Testis (tissue), 3 donors: ENCODE results near the gene C2CD3. TPM values are rescaled to one million over a fixed set of nuclear protein-coding genes. Genes with fewer than 3 reads are reported as not detected.

Source experiments
- DNase-seq: peaks from one replicate; pipeline ENCODE4 v3.0.0-alpha.2; 2019
- H3K27ac ChIP-seq, 2 donors: fragments of 200-600 bp; sonication (generic); one replicate each; pipeline ENCODE4 v1.5.1; 2019
- H3K27me3 ChIP-seq: fragments of 200-600 bp; sonication (generic); one replicate; pipeline ENCODE4 v1.5.1; 2019
- H3K36me3 ChIP-seq: fragments of 200-600 bp; sonication (generic); one replicate; pipeline ENCODE4 v1.5.1; 2017; ENCODE audit warnings: low read depth; ENCODE audit errors: missing control alignments
- H3K4me1 ChIP-seq: fragments of 200-600 bp; sonication (generic); one replicate; pipeline ENCODE4 v1.5.1; 2019
- H3K4me3 ChIP-seq, 2 donors: fragments of 200-600 bp; sonication (generic); one replicate each; pipeline ENCODE4 v1.5.1; 2017 to 2019
- H3K9me3 ChIP-seq: fragments of 200-600 bp; sonication (generic); one replicate; pipeline ENCODE4 v1.5.1; 2017
- CTCF ChIP-seq, 3 experiments: fragments of 450-650 bp in 2 of 3; fragments of 200-600 bp in 1 of 3; sonication (generic) in 1 of 3; IDR thresholded peaks; one replicate each; pipeline ENCODE4 v1.5.1; 2016 to 2019; ENCODE audit warnings: antibody characterized with exemption in 3 of 3, mild to moderate bottlenecking in 2 of 3, moderate library complexity in 1 of 3
- POLR2A ChIP-seq: fragments of 450-650 bp; IDR thresholded peaks from one replicate; pipeline ENCODE4 v1.6.1; 2017; ENCODE audit warnings: antibody characterized with exemption, mild to moderate bottlenecking, moderate library complexity
- WGBS, 2 donors: methylation state at CpG; one replicate each; pipeline ENCODE4 v1.1.5; 2018; 5-methylcytosine and 5-hydroxymethylcytosine counted together
- intact Hi-C: fragments of 100-400 bp; cut with DNase I; formaldehyde crosslinking; loops from one replicate; pipeline ENCODE4 v1.15.1; 2023; ENCODE audit warnings: low total_unique reads
- polyA plus RNA-seq: library from polyadenylated mRNA; stranded (reverse); fragments of 350-450 nt; fragmentation: Illumina TruSeq; extraction: RNeasy Lipid Tissue Mini Kit (QIAGEN cat#74804); gene quantifications from one replicate; pipeline ENCODE4 v1.2.3, GENCODE V29; 2014; ENCODE audit warnings: low read depth, low replicate concordance; ENCODE audit not compliant: insufficient read depth
- total RNA-seq, 2 donors: library from RNA; depleted of rRNA; stranded (reverse); fragments of >200 nt; gene quantifications; one replicate each; pipeline ENCODE4 v1.2.3, GENCODE V29; 2016

Gene C2CD3
- total and polyA plus RNA-seq, 3 donors from 2014 or later = 56.1 to 89.4 (median 59.0) TPM

- intact Hi-C loops = no loop called here
- no peaks in the 10 kb centered on the region for H3K27me3 ChIP-seq
- H3K4me3 ChIP-seq = no peak overlapping the region
- no peak for TF ChIP-seq POLR2A
- no peak for TF ChIP-seq CTCF (IDR thresholded peaks at IDR 0.05)
- no peak overlapping the region for H3K27ac ChIP-seq
- H3K9me3 ChIP-seq = no peaks in the 10 kb centered on the region
- no peaks in the 10 kb centered on the region for H3K36me3 ChIP-seq
- no peaks in the 10 kb centered on the region for H3K4me1 ChIP-seq
- DNase-seq = no peak
Observed at GRCh38 chr11:74208507-74208906, 37.7 kb upstream of the C2CD3 start.

GRCh38 chr11:74206746-74207145 lies 35.9 kb upstream of the C2CD3 start:
- intact Hi-C loops = no loop called here

GRCh38 chr11:74205181-74205580 lies 34.4 kb upstream of the C2CD3 start:
- H3K27me3 ChIP-seq = no peaks in the 10 kb centered on the region
- H3K9me3 ChIP-seq = no peaks in the 10 kb centered on the region
- TF ChIP-seq POLR2A = no peak
- TF ChIP-seq CTCF (IDR thresholded peaks at IDR 0.05) = no peak
- DNase-seq = no peak
- H3K4me1 ChIP-seq = no peaks in the 10 kb centered on the region
- WGBS, 2 donors = 92 to 95% methylated on average over 1 of the region's 1 CpG
- no peaks in the 10 kb centered on the region for H3K36me3 ChIP-seq
- H3K27ac ChIP-seq = no peak overlapping the region
- intact Hi-C loops = no loop called here
- no peak overlapping the region for H3K4me3 ChIP-seq

More at GRCh38 chr11:74206746-74207145, 35.9 kb upstream of the C2CD3 start:
- no peaks in the 10 kb centered on the region for H3K36me3 ChIP-seq
- no peaks in the 10 kb centered on the region for H3K4me1 ChIP-seq
- WGBS, 2 donors = 88 to 97% methylated on average over 1 of the region's 1 CpG
- DNase-seq = no peak
- H3K9me3 ChIP-seq = no peaks in the 10 kb centered on the region
- no peak overlapping the region for H3K4me3 ChIP-seq
- no peak for TF ChIP-seq POLR2A
- no peak for TF ChIP-seq CTCF (IDR thresholded peaks at IDR 0.05)
- H3K27me3 ChIP-seq = no peaks in the 10 kb centered on the region
- H3K27ac ChIP-seq = no peak overlapping the region

- intact Hi-C loops = no loop called here
- Histone ChIP-seq H3K9me3 (no peaks in the 10 kb centered on the region), H3K27ac (no peak overlapping the region), H3K36me3 (no peaks in the 10 kb centered on the region), H3K4me1 (no peaks in the 10 kb centered on the region), H3K27me3 (no peaks in the 10 kb centered on the region), H3K4me3 (no peak overlapping the region)
- no peak for DNase-seq
- TF ChIP-seq POLR2A = no peak
- no peak for TF ChIP-seq CTCF (IDR thresholded peaks at IDR 0.05)
- 91 to 93% methylated on average over 1 of the region's 1 CpG for WGBS, 2 donors
Observed at GRCh38 chr11:74204701-74205100, 33.9 kb upstream of the C2CD3 start.

- Histone ChIP-seq H3K27me3 (no peaks in the 10 kb centered on the region), H3K27ac (no peak overlapping the region), H3K4me1 (no peaks in the 10 kb centered on the region), H3K9me3 (no peaks in the 10 kb centered on the region), H3K36me3 (no peaks in the 10 kb centered on the region), H3K4me3 (no peak overlapping the region)
- 94 to 97% methylated on average over 2 of the region's 2 CpGs for WGBS, 2 donors
- intact Hi-C loops = no loop called here
- no peak for TF ChIP-seq CTCF (IDR thresholded peaks at IDR 0.05)
- TF ChIP-seq POLR2A = no peak
- DNase-seq = no peak
Observed at GRCh38 chr11:74203966-74204365, 33.2 kb upstream of the C2CD3 start.
